ENCODE measurements around the gene SELPLG.
"Not testable (repeated sequence)": the region's sequence is repeated elsewhere in the genome, so short reads cannot be mapped to it uniquely, and the experiment has no call there.

Gene SELPLG

GRCh38 chr12:108619369-108620160 is 14.1 kb downstream of the SELPLG start:
- DNase-seq (ENCODE audit: low spot score) = no peak

- not testable (repeated sequence) for DNase-seq (ENCODE audit: low spot score)
Observed at GRCh38 chr12:108618953-108619274, 14.8 kb downstream of the SELPLG start.

- DNase-seq (ENCODE audit: low spot score) = peak; percentile 81
Observed at GRCh38 chr12:108618079-108618952, 15.4 kb downstream of the SELPLG start.

- DNase-seq (ENCODE audit: low spot score) = no peak
Observed at GRCh38 chr12:108616941-108617858, 16.5 kb downstream of the SELPLG start.

GRCh38 chr12:108616359-108616758 is 17.3 kb downstream of the SELPLG start:
- DNase-seq (ENCODE audit: low spot score) = no peak

- no peak for DNase-seq (ENCODE audit: low spot score)
Observed at GRCh38 chr12:108615918-108616317, 17.8 kb downstream of the SELPLG start.

GRCh38 chr12:108614639-108615038 is 19.1 kb downstream of the SELPLG start:
- DNase-seq (ENCODE audit: low spot score) = no peak

- no peak for DNase-seq (ENCODE audit: low spot score)
Observed at GRCh38 chr12:108614041-108614440, 19.7 kb downstream of the SELPLG start.

- DNase-seq (ENCODE audit: low spot score) = no peak
Observed at GRCh38 chr12:108613548-108613947, 20.1 kb downstream of the SELPLG start.

GRCh38 chr12:108612788-108613282 is 20.9 kb downstream of the SELPLG start:
- DNase-seq (ENCODE audit: low spot score) = no peak

GRCh38 chr12:108611884-108612415 is 21.7 kb downstream of the SELPLG start:
- DNase-seq (ENCODE audit: low spot score) = peak; percentile 75

GRCh38 chr12:108610856-108611605 is 22.7 kb downstream of the SELPLG start:
- no peak for DNase-seq (ENCODE audit: low spot score)

- DNase-seq (ENCODE audit: low spot score) = no peak
Observed at GRCh38 chr12:108610336-108610815, 23.3 kb downstream of the SELPLG start.

GRCh38 chr12:108609537-108610335 is 24.0 kb downstream of the SELPLG start:
- no peak for DNase-seq (ENCODE audit: low spot score)

GRCh38 chr12:108608616-108609015 is 25.1 kb downstream of the SELPLG start:
- DNase-seq (ENCODE audit: low spot score) = no peak

- no peak for DNase-seq (ENCODE audit: low spot score)
Observed at GRCh38 chr12:108607981-108608600, 25.6 kb downstream of the SELPLG start.

- no peak for DNase-seq (ENCODE audit: low spot score)
Observed at GRCh38 chr12:108606492-108606891, 27.2 kb downstream of the SELPLG start.

GRCh38 chr12:108605690-108606406 is 27.8 kb downstream of the SELPLG start:
- DNase-seq (ENCODE audit: low spot score) = no peak
